K562 (cell line): ENCODE measurements around the gene PPP1R10. TPM values are rescaled to one million over a fixed set of nuclear protein-coding genes. Genes with fewer than 3 reads are reported as not detected.

ENCODE experiments used
- CBX8 ChIP-seq: fragments of 200-600 bp; sonication (generic); IDR thresholded peaks from 2 replicates; pipeline ENCODE4 v1.6.1; 2012; ENCODE audit warnings: borderline replicate concordance, mixed run types, low read depth, mild to moderate bottlenecking, moderate library complexity, mixed read lengths, low read length, control low read depth, inconsistent platforms; ENCODE audit not compliant: poor library complexity, severe bottlenecking; ENCODE audit errors: extremely low read depth
- CHD2 ChIP-seq: IDR thresholded peaks from 2 replicates; pipeline ENCODE4 v1.6.1; 2011; ENCODE audit warnings: low read depth, low read length
- DNMT1 ChIP-seq: fragments of 450-650 bp; IDR thresholded peaks from 2 replicates; pipeline ENCODE4 v1.6.1; 2016; ENCODE audit warnings: antibody characterized with exemption, mild to moderate bottlenecking
- FOXA1 ChIP-seq: fragments of 450-650 bp; IDR thresholded peaks from 2 replicates; pipeline ENCODE4 v1.6.1; 2016; ENCODE audit warnings: mild to moderate bottlenecking, borderline replicate concordance
- ILK ChIP-seq: fragments of 450-650 bp; IDR thresholded peaks from 2 replicates; pipeline ENCODE4 v1.6.1; 2016; ENCODE audit warnings: missing genetic modification characterization, low read depth, mild to moderate bottlenecking, missing compliant biosample characterization, moderate library complexity, borderline replicate concordance
- LARP7 ChIP-seq: fragments of 450-650 bp; IDR thresholded peaks from 2 replicates; pipeline ENCODE4 v1.6.1; 2016
- NCOA6 ChIP-seq: fragments of 450-650 bp; IDR thresholded peaks from 2 replicates; pipeline ENCODE4 v1.6.1; 2017; ENCODE audit warnings: mild to moderate bottlenecking
- NFRKB ChIP-seq: fragments of 450-650 bp; IDR thresholded peaks from 2 replicates; pipeline ENCODE4 v1.6.1; 2016; ENCODE audit warnings: low read depth
- POLR2G ChIP-seq: fragments of 200-400 bp; formaldehyde crosslinking; IDR thresholded peaks from 2 replicates; pipeline ENCODE4 v1.6.1; 2017; ENCODE audit warnings: low read depth, mild to moderate bottlenecking, antibody characterized with exemption, low read length, moderate library complexity
- PRPF4 ChIP-seq: fragments of 200-400 bp; formaldehyde crosslinking; IDR thresholded peaks from one replicate; pipeline ENCODE4 v1.6.1; 2017; ENCODE audit warnings: low read length, low read depth, mild to moderate bottlenecking; ENCODE audit not compliant: insufficient read depth, poor library complexity, severe bottlenecking
- RBM15 ChIP-seq: fragments of 200-400 bp; formaldehyde crosslinking; IDR thresholded peaks from 2 replicates; pipeline ENCODE4 v1.6.1; 2018; ENCODE audit warnings: mild to moderate bottlenecking, low read length, moderate library complexity; ENCODE audit not compliant: insufficient read depth
- RBM17 ChIP-seq: fragments of 200-400 bp; formaldehyde crosslinking; IDR thresholded peaks from 2 replicates; pipeline ENCODE4 v1.6.1; 2017; ENCODE audit warnings: low read depth, mild to moderate bottlenecking, low read length, borderline replicate concordance
- RCOR1 ChIP-seq, 2 experiments: IDR thresholded peaks; 2 replicates each; pipeline ENCODE4 v1.6.1; 2012; ENCODE audit warnings: low read depth in 2 of 2, low read length in 2 of 2, borderline replicate concordance in 1 of 2, improper control_type of control experiment in 1 of 2
- RFX1 ChIP-seq: fragments of 450-650 bp; IDR thresholded peaks from 2 replicates; pipeline ENCODE4 v1.6.1; 2016; ENCODE audit warnings: mild to moderate bottlenecking, moderate library complexity
- SIN3B ChIP-seq: fragments of 450-650 bp; IDR thresholded peaks from 2 replicates; pipeline ENCODE4 v1.6.1; 2017; ENCODE audit warnings: low read depth, mild to moderate bottlenecking, moderate library complexity
- SNIP1 ChIP-seq: fragments of 450-650 bp; IDR thresholded peaks from 2 replicates; pipeline ENCODE4 v1.7.1; 2017; ENCODE audit warnings: low read depth, mild to moderate bottlenecking
- SRSF1 ChIP-seq: fragments of 200-400 bp; formaldehyde crosslinking; IDR thresholded peaks from 2 replicates; pipeline ENCODE4 v1.6.1; 2017; ENCODE audit warnings: mild to moderate bottlenecking, low read depth, low read length, moderate library complexity
- STAG1 ChIP-seq: sonication (generic); formaldehyde crosslinking; IDR thresholded peaks from 2 replicates; pipeline ENCODE4 v1.5.0; 2020; ENCODE audit warnings: missing genetic modification reagents, borderline replicate concordance
- TEAD2 ChIP-seq: fragments of 450-650 bp; IDR thresholded peaks from 2 replicates; pipeline ENCODE4 v1.6.1; 2016; ENCODE audit warnings: missing genetic modification characterization, control low read depth, missing compliant biosample characterization
- ZNF778 ChIP-seq: fragments of 450-650 bp; formaldehyde crosslinking; IDR thresholded peaks from 2 replicates; pipeline ENCODE4 v1.4.0; 2020; ENCODE audit warnings: mild to moderate bottlenecking, moderate library complexity
- ZSCAN29 ChIP-seq: fragments of 450-650 bp; IDR thresholded peaks from 2 replicates; pipeline ENCODE4 v1.6.1; 2017
- polyA plus RNA-seq, 8 experiments: library from polyadenylated mRNA; depleted of rRNA in 4 of 8; stranded (reverse) in 5 of 8; unstranded in 3 of 8; fragments of >200 nt; fragmentation: Nextera tagmentation in 2 of 8; fragmentation: Illumina TruSeq in 1 of 8; extraction: Ambion mirVana in 2 of 8; extraction: Trizol in 1 of 8; gene quantifications; 2 replicates each; pipeline versions ENCODE4 v1.2.1 to v1.2.3, GENCODE V29; 2011 to 2014; ENCODE audit warnings: inconsistent platforms in 1 of 8, missing spikeins in 1 of 8
- total RNA-seq, 7 experiments: library from RNA; depleted of rRNA in 6 of 7; stranded (reverse); fragments of >200 nt in 6 of 7; fragmentation: Illumina TruSeq in 2 of 7; extraction: Trizol in 2 of 7; gene quantifications; 2 replicates each; pipeline versions ENCODE4 v1.2.1 to v1.2.3, GENCODE V29; 2011 to 2021; ENCODE audit warnings: low replicate concordance in 1 of 7
- TF ChIP-seq, protein P1 (sequence below): sonication (generic); formaldehyde crosslinking; IDR thresholded peaks from 2 replicates; pipeline ENCODE4 v1.8.0; 2022; ENCODE audit warnings: mild to moderate bottlenecking, low read depth, missing genetic modification reagents

The PPP1R10 gene
- total and polyA plus RNA-seq, 9 of the 15 experiments (the other 6 are each of a cell fraction or from before 2014, with no cell fraction given) = 14.1 to 65.5 (median 32.6) TPM

DNA sequence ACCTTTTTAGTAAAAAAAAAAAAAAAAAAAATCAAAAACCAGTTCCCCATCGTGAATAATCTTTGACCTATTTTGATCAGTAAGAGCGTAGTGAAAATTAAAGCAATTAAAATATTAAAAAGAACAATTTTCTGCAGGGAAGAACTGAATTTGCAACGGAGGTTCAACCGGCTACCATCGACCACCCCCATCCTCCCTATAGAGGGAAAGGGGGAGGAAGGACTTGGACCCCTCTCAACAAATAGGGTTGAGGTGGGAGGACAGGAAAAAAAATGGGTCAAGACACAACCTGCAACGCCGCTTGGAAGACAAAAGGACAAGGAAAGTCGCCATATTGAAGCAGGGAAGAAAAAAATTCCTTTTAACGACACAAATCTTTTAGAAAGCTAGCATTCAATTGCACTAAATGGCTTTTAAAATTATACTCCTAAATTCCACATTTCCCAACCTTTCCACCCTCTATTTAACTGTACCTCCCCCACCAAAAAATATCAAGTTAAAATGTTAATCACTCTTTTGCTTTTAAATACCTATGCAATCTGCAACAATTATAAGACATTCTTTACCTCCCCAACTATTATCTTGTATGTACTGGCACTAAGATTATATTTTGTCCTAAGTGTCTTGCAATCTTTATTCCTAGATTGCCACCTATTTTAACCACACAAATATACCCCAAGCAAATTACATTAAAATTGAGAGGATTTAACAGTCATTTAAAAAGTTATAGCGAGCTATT, 1.7 kb downstream of the PPP1R10 start (continued):
- no peak for TF ChIP-seq CBX8
- no peak for TF ChIP-seq PRPF4
- TF ChIP-seq RFX1 = no peak
- 0 out of 2 replicates have a peak, but pooled peaks have one; percentile 9 for TF ChIP-seq SNIP1
- TF ChIP-seq LARP7 = peak; percentile 38
- no peak for TF ChIP-seq RBM15
- TF ChIP-seq SIN3B = no peak
- TF ChIP-seq SRSF1 = no peak
- peak; percentile 47; the same call in 1 of the 2 replicates for TF ChIP-seq NCOA6
- TF ChIP-seq RBM17 = no peak
- no peak for TF ChIP-seq DNMT1
- TF ChIP-seq POLR2G = peak; percentile 77
- TF ChIP-seq, protein P1, sequence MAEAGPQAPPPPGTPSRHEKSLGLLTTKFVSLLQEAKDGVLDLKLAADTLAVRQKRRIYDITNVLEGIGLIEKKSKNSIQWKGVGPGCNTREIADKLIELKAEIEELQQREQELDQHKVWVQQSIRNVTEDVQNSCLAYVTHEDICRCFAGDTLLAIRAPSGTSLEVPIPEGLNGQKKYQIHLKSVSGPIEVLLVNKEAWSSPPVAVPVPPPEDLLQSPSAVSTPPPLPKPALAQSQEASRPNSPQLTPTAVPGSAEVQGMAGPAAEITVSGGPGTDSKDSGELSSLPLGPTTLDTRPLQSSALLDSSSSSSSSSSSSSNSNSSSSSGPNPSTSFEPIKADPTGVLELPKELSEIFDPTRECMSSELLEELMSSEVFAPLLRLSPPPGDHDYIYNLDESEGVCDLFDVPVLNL = no peak
- TF ChIP-seq ZNF778 (CRISPR knock-in tag) = no peak
- no peak for TF ChIP-seq ILK (tag)
- peak; percentile 45 for TF ChIP-seq CHD2
- no peak for TF ChIP-seq FOXA1
- TF ChIP-seq TEAD2 (tag) = no peak
- no peak for TF ChIP-seq STAG1 (CRISPR knock-in tag)
- TF ChIP-seq NFRKB = peak; percentile 98
- no peak for TF ChIP-seq ZSCAN29
- TF ChIP-seq RCOR1 (IDR thresholded peaks at IDR 0.05; ENCODE audit: borderline replicate concordance in 1 of 2, low read depth in 2 of 2, low read length in 2 of 2) = no peak; a peak in 1 of 4 replicates
